Measurements from ENCODE around the gene MINDY4.

The MINDY4 gene

DNA sequence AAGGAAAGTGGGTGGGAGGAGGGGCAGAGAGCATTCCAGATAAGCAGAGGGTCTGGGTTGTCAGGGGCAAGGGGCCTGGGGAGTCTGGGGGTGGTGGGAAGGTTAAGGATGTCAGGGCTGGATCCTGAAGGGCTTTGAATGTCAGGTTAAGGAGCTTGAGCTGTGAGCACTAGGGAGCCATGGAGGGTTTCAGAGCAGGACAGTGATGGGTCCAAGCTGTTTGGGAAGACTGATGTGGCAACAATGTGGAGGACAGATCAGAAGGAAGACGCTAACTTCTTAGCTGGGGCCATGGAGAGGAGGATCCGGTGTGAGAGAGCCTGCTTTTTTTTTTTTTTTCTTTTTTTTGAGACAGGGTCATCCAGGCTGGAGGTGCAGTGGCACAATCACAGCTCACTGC is 126.6 kb downstream of the MINDY4 start:
- peaks cover 16% of the 10 kb centered on the region for H3K4me1 ChIP-seq (ENCODE audit: insufficient read depth, insufficient read length)
- no peaks in the 10 kb centered on the region for H3K9me3 ChIP-seq (ENCODE audit: insufficient read depth, low read length)
- DNase-seq (ENCODE audit: low read depth, low spot score), result no peak
- no peaks in the 10 kb centered on the region for H3K36me3 ChIP-seq (ENCODE audit: insufficient read depth, insufficient read length, low read length)
- no peak overlapping the region for H3K4me3 ChIP-seq (ENCODE audit: insufficient read length, low read depth)
- H3K9ac ChIP-seq (ENCODE audit: insufficient read length, low read depth), result no peak overlapping the region
- TF ChIP-seq YY1 (IDR thresholded peaks at IDR 0.05; ENCODE audit: insufficient read depth, insufficient read length) (no peak), SUZ12 (IDR thresholded peaks at IDR 0.05; ENCODE audit: extremely low read depth, insufficient read depth, insufficient read length) (no peak), ZNF274 (IDR thresholded peaks at IDR 0.05; ENCODE audit: low read depth, low read length) (no peak)
- H3K27me3 ChIP-seq (ENCODE audit: insufficient read depth, insufficient read length), result peaks cover 2% of the 10 kb centered on the region

DNA sequence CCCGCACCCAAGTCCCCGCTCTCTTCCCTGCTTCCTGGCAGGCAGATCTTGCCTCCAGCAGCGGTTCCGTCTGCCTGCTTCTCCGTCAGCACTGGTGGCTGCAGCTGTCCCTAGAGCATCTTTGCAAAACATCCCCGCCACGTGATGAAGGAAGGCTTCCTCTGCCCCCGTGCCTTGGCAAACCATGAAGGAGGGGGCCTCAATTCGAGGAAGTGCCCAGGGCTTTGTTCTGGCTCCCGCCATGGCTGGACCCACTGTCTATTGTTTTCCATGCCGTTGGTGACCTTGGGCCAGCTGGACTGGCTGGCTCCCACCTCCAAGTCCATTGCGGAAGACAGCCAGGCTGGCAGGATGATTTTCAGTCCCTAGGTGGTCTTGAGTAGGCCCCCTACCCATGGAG is 127.2 kb downstream of the MINDY4 start:
- Histone ChIP-seq H3K4me1 (ENCODE audit: insufficient read depth, insufficient read length) (peaks cover 16% of the 10 kb centered on the region), H3K36me3 (ENCODE audit: insufficient read depth, insufficient read length, low read length) (no peaks in the 10 kb centered on the region), H3K27me3 (ENCODE audit: insufficient read depth, insufficient read length) (peaks cover 6% of the 10 kb centered on the region), H3K9me3 (ENCODE audit: insufficient read depth, low read length) (no peaks in the 10 kb centered on the region), H3K9ac (ENCODE audit: insufficient read length, low read depth) (no peak overlapping the region), H3K4me3 (ENCODE audit: insufficient read length, low read depth) (no peak overlapping the region)
- TF ChIP-seq YY1 (IDR thresholded peaks at IDR 0.05; ENCODE audit: insufficient read depth, insufficient read length) (no peak), SUZ12 (IDR thresholded peaks at IDR 0.05; ENCODE audit: extremely low read depth, insufficient read depth, insufficient read length) (no peak), ZNF274 (IDR thresholded peaks at IDR 0.05; ENCODE audit: low read depth, low read length) (no peak)
- DNase-seq (ENCODE audit: low read depth, low spot score), result no peak

DNA sequence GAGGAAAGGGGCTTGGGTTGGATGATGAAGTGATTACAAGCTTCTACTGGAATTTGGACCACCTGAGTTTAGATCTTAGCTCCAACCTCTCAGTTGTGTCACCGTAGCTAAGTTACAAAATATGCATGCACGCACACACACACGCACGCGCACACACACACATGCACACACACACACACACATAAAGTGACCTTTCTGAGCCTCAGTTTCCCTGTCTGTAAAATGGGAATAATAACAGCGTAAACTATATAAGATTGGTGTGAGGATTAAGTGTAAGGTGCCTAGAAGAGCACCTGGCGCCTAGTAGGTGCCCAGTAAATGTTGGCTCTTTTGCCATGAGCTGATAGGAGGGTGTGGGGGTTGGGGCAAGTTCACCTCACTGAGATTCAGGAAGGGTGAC is 127.8 kb downstream of the MINDY4 start:
- H3K4me3 ChIP-seq (ENCODE audit: insufficient read length, low read depth), result no peak overlapping the region
- no peaks in the 10 kb centered on the region for H3K36me3 ChIP-seq (ENCODE audit: insufficient read depth, insufficient read length, low read length)
- TF ChIP-seq YY1 (IDR thresholded peaks at IDR 0.05; ENCODE audit: insufficient read depth, insufficient read length) (no peak), ZNF274 (IDR thresholded peaks at IDR 0.05; ENCODE audit: low read depth, low read length) (no peak), SUZ12 (IDR thresholded peaks at IDR 0.05; ENCODE audit: extremely low read depth, insufficient read depth, insufficient read length) (no peak)
- peaks cover 16% of the 10 kb centered on the region for H3K4me1 ChIP-seq (ENCODE audit: insufficient read depth, insufficient read length)
- no peaks in the 10 kb centered on the region for H3K9me3 ChIP-seq (ENCODE audit: insufficient read depth, low read length)
- no peak for DNase-seq (ENCODE audit: low read depth, low spot score)
- H3K27me3 ChIP-seq (ENCODE audit: insufficient read depth, insufficient read length), result peaks cover 6% of the 10 kb centered on the region
- no peak overlapping the region for H3K9ac ChIP-seq (ENCODE audit: insufficient read length, low read depth)

DNA sequence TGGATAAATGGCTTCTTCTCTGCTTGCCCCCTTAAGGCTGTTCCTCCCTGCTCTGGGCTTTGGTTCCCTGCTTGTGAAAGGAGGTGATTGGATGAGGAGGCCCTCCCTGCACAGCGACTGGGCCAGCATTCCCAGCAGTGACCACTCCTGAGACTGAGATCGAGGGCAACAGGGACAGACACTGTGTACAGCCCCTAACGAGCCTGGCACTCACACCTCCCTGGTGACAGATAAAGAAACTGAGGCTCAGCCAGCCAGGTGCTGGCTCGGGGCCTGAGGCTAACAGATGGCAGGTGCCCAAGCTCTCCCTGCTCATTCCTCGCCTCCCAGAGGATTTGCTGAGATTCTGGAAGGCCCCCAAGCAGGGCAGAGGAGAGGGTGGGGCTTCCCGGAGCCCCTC is 128.4 kb downstream of the MINDY4 start:
- Histone ChIP-seq H3K9me3 (ENCODE audit: insufficient read depth, low read length) (no peaks in the 10 kb centered on the region), H3K36me3 (ENCODE audit: insufficient read depth, insufficient read length, low read length) (no peaks in the 10 kb centered on the region), H3K27me3 (ENCODE audit: insufficient read depth, insufficient read length) (peaks cover 6% of the 10 kb centered on the region), H3K4me1 (ENCODE audit: insufficient read depth, insufficient read length) (peaks cover 16% of the 10 kb centered on the region), H3K9ac (ENCODE audit: insufficient read length, low read depth) (no peak overlapping the region), H3K4me3 (ENCODE audit: insufficient read length, low read depth) (no peak overlapping the region)
- DNase-seq (ENCODE audit: low read depth, low spot score), result no peak
- TF ChIP-seq YY1 (IDR thresholded peaks at IDR 0.05; ENCODE audit: insufficient read depth, insufficient read length), result no peak
- no peak for TF ChIP-seq SUZ12 (IDR thresholded peaks at IDR 0.05; ENCODE audit: extremely low read depth, insufficient read depth, insufficient read length)
- TF ChIP-seq ZNF274 (IDR thresholded peaks at IDR 0.05; ENCODE audit: low read depth, low read length), result no peak

DNA sequence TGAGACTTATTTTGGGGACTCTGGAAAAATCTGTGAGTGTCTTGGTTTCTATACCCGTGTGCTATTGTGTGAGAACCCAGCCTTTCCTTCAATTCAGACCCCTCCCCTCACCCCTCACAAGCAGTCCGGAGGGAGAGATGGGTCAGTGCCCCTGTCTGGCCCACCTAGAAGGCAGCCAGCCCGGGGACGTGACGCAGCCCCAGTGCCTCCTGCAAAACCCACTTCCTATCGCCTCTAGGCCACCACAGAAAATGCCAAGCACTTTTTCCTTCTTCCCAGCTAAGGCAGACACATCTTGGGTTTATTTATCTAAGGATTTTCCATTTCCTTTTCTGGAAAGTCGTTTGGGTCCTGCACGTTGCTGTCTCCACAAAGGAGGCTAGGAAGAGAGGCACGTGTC is 128.8 kb downstream of the MINDY4 start:
- TF ChIP-seq ZNF274 (IDR thresholded peaks at IDR 0.05; ENCODE audit: low read depth, low read length) (no peak), YY1 (IDR thresholded peaks at IDR 0.05; ENCODE audit: insufficient read depth, insufficient read length) (no peak), SUZ12 (IDR thresholded peaks at IDR 0.05; ENCODE audit: extremely low read depth, insufficient read depth, insufficient read length) (no peak)
- Histone ChIP-seq H3K4me1 (ENCODE audit: insufficient read depth, insufficient read length) (peaks cover 16% of the 10 kb centered on the region), H3K27me3 (ENCODE audit: insufficient read depth, insufficient read length) (peaks cover 6% of the 10 kb centered on the region), H3K9ac (ENCODE audit: insufficient read length, low read depth) (no peak overlapping the region), H3K9me3 (ENCODE audit: insufficient read depth, low read length) (no peaks in the 10 kb centered on the region), H3K4me3 (ENCODE audit: insufficient read length, low read depth) (no peak overlapping the region), H3K36me3 (ENCODE audit: insufficient read depth, insufficient read length, low read length) (no peaks in the 10 kb centered on the region)
- no peak for DNase-seq (ENCODE audit: low read depth, low spot score)

DNA sequence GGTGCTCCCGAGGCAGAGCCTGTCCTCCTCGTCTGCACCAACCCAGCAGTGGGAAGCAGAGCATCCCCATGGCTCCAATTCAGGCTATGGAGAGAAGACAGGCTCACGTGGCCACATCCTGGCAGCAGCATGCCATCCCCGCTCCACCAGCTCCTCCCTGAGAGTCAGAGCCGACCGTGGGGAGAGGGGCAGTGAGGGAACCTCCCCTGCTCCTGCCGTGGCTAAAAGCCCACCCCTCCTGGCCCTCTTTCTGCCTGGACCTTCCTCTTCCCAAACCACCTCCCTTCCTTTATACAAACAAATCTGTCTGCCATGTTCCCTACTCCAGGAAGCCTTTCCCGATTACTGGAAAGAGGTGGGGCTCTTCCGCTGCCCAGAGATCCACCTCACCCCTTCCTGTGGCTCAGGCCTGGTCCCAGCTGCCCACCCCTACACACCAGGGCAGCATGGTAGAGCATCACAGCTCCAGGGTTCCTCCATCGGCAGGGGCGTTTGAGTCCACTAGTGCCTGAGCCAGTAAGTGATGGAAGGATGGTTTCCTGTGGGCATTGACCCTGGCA is 129.7 kb downstream of the MINDY4 start:
- H3K27me3 ChIP-seq (ENCODE audit: insufficient read depth, insufficient read length), result peaks cover 6% of the 10 kb centered on the region
- H3K9ac ChIP-seq (ENCODE audit: insufficient read length, low read depth), result no peak overlapping the region
- peaks cover 12% of the 10 kb centered on the region for H3K4me1 ChIP-seq (ENCODE audit: insufficient read depth, insufficient read length)
- H3K36me3 ChIP-seq (ENCODE audit: insufficient read depth, insufficient read length, low read length), result no peaks in the 10 kb centered on the region
- DNase-seq (ENCODE audit: low read depth, low spot score), result no peak
- no peak for TF ChIP-seq SUZ12 (IDR thresholded peaks at IDR 0.05; ENCODE audit: extremely low read depth, insufficient read depth, insufficient read length)
- TF ChIP-seq YY1 (IDR thresholded peaks at IDR 0.05; ENCODE audit: insufficient read depth, insufficient read length), result no peak
- no peak overlapping the region for H3K4me3 ChIP-seq (ENCODE audit: insufficient read length, low read depth)
- no peaks in the 10 kb centered on the region for H3K9me3 ChIP-seq (ENCODE audit: insufficient read depth, low read length)

DNA sequence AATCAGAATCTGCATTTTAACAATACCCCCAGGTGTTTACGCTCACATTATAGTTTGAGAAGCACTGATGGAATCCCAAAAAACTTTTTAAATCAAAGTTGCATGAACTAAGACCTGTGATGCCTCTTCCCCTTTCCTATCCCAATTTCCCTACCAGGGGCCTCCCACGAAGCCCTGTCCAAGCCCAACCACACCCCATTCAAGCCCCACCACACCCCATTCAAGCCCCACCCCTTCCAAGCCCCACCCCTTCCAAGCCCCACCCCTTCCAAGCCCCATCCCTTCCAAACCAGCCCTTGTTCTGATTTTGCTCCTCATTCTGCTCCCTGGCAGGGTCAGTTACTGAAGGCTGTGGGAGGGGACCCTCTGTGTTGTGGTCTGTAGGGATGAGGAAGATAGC is 130.6 kb downstream of the MINDY4 start:
- TF ChIP-seq YY1 (IDR thresholded peaks at IDR 0.05; ENCODE audit: insufficient read depth, insufficient read length) (no peak), SUZ12 (IDR thresholded peaks at IDR 0.05; ENCODE audit: extremely low read depth, insufficient read depth, insufficient read length) (no peak), ZNF274 (IDR thresholded peaks at IDR 0.05; ENCODE audit: low read depth, low read length) (no peak)
- H3K4me3 ChIP-seq (ENCODE audit: insufficient read length, low read depth), result no peak overlapping the region
- no peaks in the 10 kb centered on the region for H3K36me3 ChIP-seq (ENCODE audit: insufficient read depth, insufficient read length, low read length)
- no peak overlapping the region for H3K9ac ChIP-seq (ENCODE audit: insufficient read length, low read depth)
- peaks cover 6% of the 10 kb centered on the region for H3K27me3 ChIP-seq (ENCODE audit: insufficient read depth, insufficient read length)
- no peaks in the 10 kb centered on the region for H3K9me3 ChIP-seq (ENCODE audit: insufficient read depth, low read length)
- no peak for DNase-seq (ENCODE audit: low read depth, low spot score)
- H3K4me1 ChIP-seq (ENCODE audit: insufficient read depth, insufficient read length), result peaks cover 17% of the 10 kb centered on the region

All from NT2/D1 (cell line).